Panc1 (cell line): ENCODE measurements around the gene COQ2. TPM values are rescaled to one million over a fixed set of nuclear protein-coding genes. Genes with fewer than 3 reads are reported as not detected.
A peak's percentile ranks its signal among the peaks of the same experiment; 100 is the strongest.

Experiments
- ATAC-seq: fragments of 200-7000 bp; cut with Tn5 transposase; 2 replicates; pipeline ENCODE4 v1.9.1; 2020; ENCODE audit warnings: mild to moderate bottlenecking, moderate library complexity
- BruUV-seq: library from RNA; stranded (reverse); fragments of 400-500 nt; replicated peaks from 2 replicates; lab custom pipeline; 2021; lab: Mats Ljungman, UMichigan
- CTCF ChIA-PET: fragments of 300-600 bp; sonication (Branson Sonifier 250); formaldehyde crosslinking; loops from one replicate; lab custom pipeline; 2022; ENCODE audit warnings: antibody characterized with exemption; lab: Charles Lee
- POLR2A ChIA-PET: fragments of 300-600 bp; sonication (Branson Sonifier 250); formaldehyde crosslinking; loops from one replicate; lab custom pipeline; 2022; ENCODE audit warnings: antibody characterized with exemption; lab: Charles Lee
- DNase-seq: peaks from one replicate; pipeline ENCODE4 v3.0.0-alpha.2; 2010; ENCODE audit warnings: low read depth, low spot score
- H3K27ac ChIP-seq: 2 replicates; pipeline ENCODE4 v1.5.1; 2011; ENCODE audit warnings: mild to moderate bottlenecking, low read length, inconsistent platforms
- H3K27me3 ChIP-seq: fragments of 200-500 bp; sonication (Bioruptor generic); 2 replicates; pipeline ENCODE4 v1.6.0; 2014; ENCODE audit warnings: low read length, inconsistent platforms; ENCODE audit not compliant: control insufficient read depth, insufficient read depth
- H3K36me3 ChIP-seq: fragments of 200-500 bp; sonication (Bioruptor generic); 2 replicates; pipeline ENCODE4 v1.5.1; 2014; ENCODE audit warnings: inconsistent platforms, mild to moderate bottlenecking, low read length, moderate library complexity; ENCODE audit not compliant: control insufficient read depth, insufficient read depth
- H3K4me1 ChIP-seq: 2 replicates; pipeline ENCODE4 v1.5.1; 2011; ENCODE audit warnings: inconsistent platforms, mild to moderate bottlenecking, low read length, moderate library complexity; ENCODE audit not compliant: control insufficient read depth, insufficient read depth
- H3K4me3 ChIP-seq, 2 experiments: 2 replicates each; pipeline ENCODE4 v1.5.1; 2011 to 2012; ENCODE audit warnings: low read depth in 2 of 2, low read length in 2 of 2, mild to moderate bottlenecking in 2 of 2, inconsistent platforms in 1 of 2, moderate library complexity in 1 of 2
- H3K9me3 ChIP-seq: fragments of 200-500 bp; sonication (Bioruptor generic); 2 replicates; pipeline ENCODE4 v1.5.1; 2014; ENCODE audit warnings: low read depth, mild to moderate bottlenecking, inconsistent platforms, low read length, moderate library complexity; ENCODE audit not compliant: control insufficient read depth, insufficient read depth
- REST ChIP-seq, 2 experiments: IDR thresholded peaks; 2 replicates each; pipeline ENCODE4 v1.6.1; 2011 to 2012; ENCODE audit warnings: low read depth in 2 of 2, control low read depth in 1 of 2, low read length in 1 of 2, mild to moderate bottlenecking in 1 of 2, moderate library complexity in 1 of 2; ENCODE audit not compliant: insufficient read depth in 1 of 2
- SIN3A ChIP-seq: IDR thresholded peaks from 2 replicates; pipeline ENCODE4 v1.6.1; 2012; ENCODE audit warnings: low read depth, mild to moderate bottlenecking, low read length, moderate library complexity, borderline replicate concordance; ENCODE audit not compliant: insufficient read depth
- TCF7L2 ChIP-seq: IDR thresholded peaks from 2 replicates; pipeline ENCODE4 v1.6.1; 2011; ENCODE audit warnings: mild to moderate bottlenecking, low read depth, low read length, inconsistent platforms
- in situ Hi-C: cut with HindIII; loops from 2 replicates; pipeline ENCODE4 v1.10.0; 2016; ENCODE audit warnings: low sequenced_read_pairs, low pct_unique_long_range_greater_than_20kb
- intact Hi-C: fragments of 100-400 bp; cut with micrococcal nuclease; formaldehyde crosslinking; loops from one replicate; pipeline ENCODE4 v1.10.0; 2022; ENCODE audit not compliant: unreplicated experiment
- total RNA-seq: library from RNA; stranded (reverse); gene quantifications from one replicate; pipeline ENCODE4 v1.2.1, GENCODE V29; 2021; ENCODE audit not compliant: unreplicated experiment
- TF ChIP-seq, protein P1 (sequence below): fragments of 450-650 bp; IDR thresholded peaks from 2 replicates; pipeline ENCODE4 v1.5.1; 2017; ENCODE audit warnings: mild to moderate bottlenecking

Gene COQ2
- total RNA-seq, 1 experiment from 2014 or later = 28.1 TPM

DNA sequence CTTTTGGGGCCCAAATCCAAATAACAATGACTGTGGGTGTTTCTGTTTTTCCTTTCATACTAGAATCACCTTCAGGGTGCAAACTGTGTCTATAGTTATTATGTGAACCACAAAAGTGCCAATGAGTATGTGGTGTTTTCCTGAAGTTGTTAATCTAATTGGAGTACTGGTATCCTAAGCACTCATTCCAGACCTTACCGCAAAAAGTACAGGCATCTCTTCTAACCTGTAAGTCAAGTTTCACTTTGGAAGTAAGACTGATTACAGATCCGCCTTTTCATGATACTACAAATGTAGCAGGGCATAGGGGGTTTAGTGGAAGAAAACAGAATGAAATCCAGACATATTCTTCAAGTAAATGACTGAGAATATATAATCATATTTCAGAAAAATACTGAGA lies 16.1 kb downstream of the COQ2 start:
- no peak for DNase-seq
- H3K9me3 ChIP-seq = no peaks in the 10 kb centered on the region
- ChIA-PET POLR2A (interaction anchor here (1.0 kb wide), 1 partner anchor 17 kb away, joined by 3 read pairs; no protein-coding TSS in a partner anchor), CTCF (no interaction called here)
- H3K4me3 ChIP-seq = no peak overlapping the region
- ATAC-seq = no peak; the same call in 1 of the 2 replicates
- no TSS peak for BruUV-seq
- peak overlapping the region; percentile 73; the same call in 1 of the 2 replicates for H3K27ac ChIP-seq
- H3K36me3 ChIP-seq = peaks cover 13% of the 10 kb centered on the region; the same call in 1 of the 2 replicates
- in situ Hi-C loops (no loop called here), intact Hi-C loops (no loop called here)
- no peak for TF ChIP-seq TCF7L2
- TF ChIP-seq, protein P1, sequence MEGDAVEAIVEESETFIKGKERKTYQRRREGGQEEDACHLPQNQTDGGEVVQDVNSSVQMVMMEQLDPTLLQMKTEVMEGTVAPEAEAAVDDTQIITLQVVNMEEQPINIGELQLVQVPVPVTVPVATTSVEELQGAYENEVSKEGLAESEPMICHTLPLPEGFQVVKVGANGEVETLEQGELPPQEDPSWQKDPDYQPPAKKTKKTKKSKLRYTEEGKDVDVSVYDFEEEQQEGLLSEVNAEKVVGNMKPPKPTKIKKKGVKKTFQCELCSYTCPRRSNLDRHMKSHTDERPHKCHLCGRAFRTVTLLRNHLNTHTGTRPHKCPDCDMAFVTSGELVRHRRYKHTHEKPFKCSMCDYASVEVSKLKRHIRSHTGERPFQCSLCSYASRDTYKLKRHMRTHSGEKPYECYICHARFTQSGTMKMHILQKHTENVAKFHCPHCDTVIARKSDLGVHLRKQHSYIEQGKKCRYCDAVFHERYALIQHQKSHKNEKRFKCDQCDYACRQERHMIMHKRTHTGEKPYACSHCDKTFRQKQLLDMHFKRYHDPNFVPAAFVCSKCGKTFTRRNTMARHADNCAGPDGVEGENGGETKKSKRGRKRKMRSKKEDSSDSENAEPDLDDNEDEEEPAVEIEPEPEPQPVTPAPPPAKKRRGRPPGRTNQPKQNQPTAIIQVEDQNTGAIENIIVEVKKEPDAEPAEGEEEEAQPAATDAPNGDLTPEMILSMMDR = no peak
- TF ChIP-seq SIN3A = no peak
- no peak for TF ChIP-seq REST (IDR thresholded peaks at IDR 0.05; ENCODE audit: insufficient read depth in 1 of 2, low read depth in 2 of 2, low read length in 1 of 2)
- H3K27me3 ChIP-seq = no peaks in the 10 kb centered on the region
- H3K4me1 ChIP-seq = peaks cover 5% of the 10 kb centered on the region; the same call in 1 of the 2 replicates

- no peak overlapping the region for H3K4me3 ChIP-seq
- intact Hi-C loops = no loop called here
- H3K9me3 ChIP-seq = no peaks in the 10 kb centered on the region
- TF ChIP-seq, protein P1 = no peak
- TF ChIP-seq REST (IDR thresholded peaks at IDR 0.05; ENCODE audit: insufficient read depth in 1 of 2, low read depth in 2 of 2, low read length in 1 of 2) = no peak
- no peak for TF ChIP-seq TCF7L2
- peak overlapping the region; percentile 73; the same call in 1 of the 2 replicates for H3K27ac ChIP-seq
- ATAC-seq = no peak; the same call in 1 of the 2 replicates
- in situ Hi-C loops = no loop called here
- BruUV-seq = no TSS peak
- H3K36me3 ChIP-seq = peaks cover 12% of the 10 kb centered on the region; the same call in 1 of the 2 replicates
- DNase-seq = no peak
- no peaks in the 10 kb centered on the region for H3K27me3 ChIP-seq
- H3K4me1 ChIP-seq = peaks cover 9% of the 10 kb centered on the region; the same call in 1 of the 2 replicates
- ChIA-PET POLR2A (interaction anchor here (1.0 kb wide), 1 partner anchor 17 kb away, joined by 3 read pairs; no protein-coding TSS in a partner anchor), CTCF (interaction anchor here (0.6 to 0.8 kb wide), 3 partner anchors 158 to 262 kb away, joined by 6 to 7 read pairs (median 6); no protein-coding TSS in a partner anchor)
Measured at GRCh38 chr4:83267830-83268475, 16.6 kb downstream of the COQ2 start.
